ENCODE results near the gene CRYBA4. TPM values are rescaled to one million over a fixed set of nuclear protein-coding genes. Genes with fewer than 3 reads are reported as not detected.

The CRYBA4 gene
- total RNA-seq, 1 donor from 2014 or later: 1.0 TPM

GRCh38 chr22:26631282-26631681, 9.5 kb downstream of the CRYBA4 start:
- no peak overlapping the region for H3K4me3 Mint-ChIP-seq
- no peak for DNase-seq (ENCODE audit: extremely low spot score, unreplicated experiment)
- no peaks in the 10 kb centered on the region for H3K4me1 Mint-ChIP-seq (ENCODE audit: unreplicated experiment)
- H3K27me3 Mint-ChIP-seq: peaks cover 15% of the 10 kb centered on the region
- no peaks in the 10 kb centered on the region for H3K36me3 Mint-ChIP-seq
- TF ChIP-seq CTCF (conservative IDR thresholded peaks at IDR 0.05): no peak
- no peaks in the 10 kb centered on the region for H3K9me3 Mint-ChIP-seq
- no peak overlapping the region for H3K27ac Mint-ChIP-seq

GRCh38 chr22:26632422-26633155, 10.8 kb downstream of the CRYBA4 start:
- peaks cover 18% of the 10 kb centered on the region for H3K27me3 Mint-ChIP-seq
- H3K27ac Mint-ChIP-seq: no peak overlapping the region
- no peaks in the 10 kb centered on the region for H3K36me3 Mint-ChIP-seq
- H3K9me3 Mint-ChIP-seq: no peaks in the 10 kb centered on the region
- DNase-seq (ENCODE audit: extremely low spot score, unreplicated experiment): no peak
- H3K4me1 Mint-ChIP-seq (ENCODE audit: unreplicated experiment): no peaks in the 10 kb centered on the region
- TF ChIP-seq CTCF (conservative IDR thresholded peaks at IDR 0.05): no peak
- no peak overlapping the region for H3K4me3 Mint-ChIP-seq

- H3K4me3 Mint-ChIP-seq: no peak overlapping the region
- DNase-seq (ENCODE audit: extremely low spot score, unreplicated experiment): no peak
- no peaks in the 10 kb centered on the region for H3K9me3 Mint-ChIP-seq
- no peaks in the 10 kb centered on the region for H3K36me3 Mint-ChIP-seq
- H3K4me1 Mint-ChIP-seq (ENCODE audit: unreplicated experiment): no peaks in the 10 kb centered on the region
- no peak for TF ChIP-seq CTCF (conservative IDR thresholded peaks at IDR 0.05)
- H3K27ac Mint-ChIP-seq: no peak overlapping the region
- H3K27me3 Mint-ChIP-seq: peaks cover 11% of the 10 kb centered on the region
Observed at GRCh38 chr22:26634189-26634588, 12.4 kb downstream of the CRYBA4 start.

- Mint-ChIP-seq H3K27ac (no peak overlapping the region), H3K27me3 (peaks cover 15% of the 10 kb centered on the region), H3K4me1 (ENCODE audit: unreplicated experiment) (no peaks in the 10 kb centered on the region), H3K4me3 (no peak overlapping the region), H3K9me3 (no peaks in the 10 kb centered on the region), H3K36me3 (no peaks in the 10 kb centered on the region)
- DNase-seq (ENCODE audit: extremely low spot score, unreplicated experiment): no peak
- TF ChIP-seq CTCF (conservative IDR thresholded peaks at IDR 0.05): no peak
Observed at GRCh38 chr22:26635117-26635516, 13.4 kb downstream of the CRYBA4 start.

- Mint-ChIP-seq H3K36me3 (no peaks in the 10 kb centered on the region), H3K27ac (no peak overlapping the region), H3K4me1 (ENCODE audit: unreplicated experiment) (no peaks in the 10 kb centered on the region), H3K9me3 (no peaks in the 10 kb centered on the region), H3K27me3 (peaks cover 25% of the 10 kb centered on the region), H3K4me3 (no peak overlapping the region)
- TF ChIP-seq CTCF (conservative IDR thresholded peaks at IDR 0.05): no peak
- DNase-seq (ENCODE audit: extremely low spot score, unreplicated experiment): no peak
Observed at GRCh38 chr22:26636296-26636695, 14.5 kb downstream of the CRYBA4 start.

Data from type B pancreatic cell (in vitro differentiated cells).